Psoas muscle (tissue), 8 donors: ENCODE data around the gene CTBP2. TPM values are rescaled to one million over a fixed set of nuclear protein-coding genes. Genes with fewer than 3 reads are reported as not detected.

ENCODE experiments used
- ATAC-seq, 4 donors: fragments of 200-7000 bp; cut with Tn5 transposase; one replicate each; pipeline ENCODE4 v1.9.1; 2020; ENCODE audit warnings: moderate library complexity in 3 of 4, mild to moderate bottlenecking in 2 of 4
- DNase-seq, 2 donors: peaks; one replicate each; pipeline ENCODE4 v3.0.0-alpha.2; 2020
- H3K27ac ChIP-seq: fragments of 200-600 bp; one replicate; pipeline ENCODE4 v1.8.0; 2022
- H3K27me3 ChIP-seq, 3 donors: fragments of 200-600 bp in 1 of 3; one replicate each; pipeline versions ENCODE4 v1.6.1 to v1.8.0; 2013 to 2022; ENCODE audit warnings: low read length in 2 of 3, mild to moderate bottlenecking in 2 of 3, moderate library complexity in 1 of 3; ENCODE audit not compliant: insufficient read depth in 3 of 3
- H3K36me3 ChIP-seq, 2 donors: fragments of 200-600 bp in 1 of 2; one replicate each; pipeline versions ENCODE4 v1.6.1 to v1.8.0; 2013 to 2022; ENCODE audit warnings: low read depth in 1 of 2, mild to moderate bottlenecking in 1 of 2, moderate library complexity in 1 of 2; ENCODE audit not compliant: insufficient read depth in 1 of 2
- H3K4me1 ChIP-seq: fragments of 200-600 bp; one replicate; pipeline ENCODE4 v1.8.0; 2022
- H3K4me3 ChIP-seq: fragments of 200-600 bp; one replicate; pipeline ENCODE4 v1.8.0; 2022; ENCODE audit warnings: mild to moderate bottlenecking
- H3K9me3 ChIP-seq: fragments of 200-600 bp; one replicate; pipeline ENCODE4 v1.8.0; 2022
- CTCF ChIP-seq: fragments of 200-600 bp; IDR thresholded peaks from one replicate; pipeline ENCODE4 v1.8.0; 2022; ENCODE audit warnings: antibody characterized with exemption
- WGBS, 3 donors: extraction: QIAGEN DNeasy Blood & Tissue Kit; methylation state at CpG; one replicate each; pipeline versions ENCODE4 v1.1.6 to v1.1.7; 2013; 5-methylcytosine and 5-hydroxymethylcytosine counted together
- intact Hi-C, 2 donors: fragments of 100-400 bp; cut with DNase I; formaldehyde crosslinking; loops; one replicate each; pipeline versions ENCODE4 v1.11.0 to v1.14.2; 2022
- polyA plus RNA-seq, 3 donors: library from polyadenylated mRNA; stranded (reverse); fragments of 200-250 nt; gene quantifications; one replicate each; pipeline ENCODE4 v1.2.3, GENCODE V29; 2013
- total RNA-seq, 4 donors: library from RNA; stranded (reverse); fragmentation: NEBNext Ultra II Directional in 2 of 4; extraction: Animal tissue kit (Norgen Biotek cat#: 25700) in 2 of 4; gene quantifications; one replicate each; pipeline versions ENCODE4 v1.2.1 to v1.2.4, GENCODE V29; 2021 to 2023
- donor health status: healthy with polysubstance abuse.
- donor health status: DM: no; HTN: no; CAD: no; lungs with moderate emphysema.
- donor health status: Bipolar disorder and iron deficiency.
- donor health status: healthy.
- donor health status: DM: yes; HTN: yes; CAD: no.
- donor health status: DM: no; HTN: no; CAD: no.
- donor health status: DM: no; HTN: no; CAD: no.
- donor health status: DM: yes; HTN: yes; CAD: no.

Gene CTBP2
- total and polyA plus RNA-seq, 7 donors, result 14.7 to 49.8 (median 33.0) TPM

GRCh38 chr10:125004571-125005311 is 155.6 kb downstream of the CTBP2 start:
- DNase-seq, result no peak
- Histone ChIP-seq H3K4me1 (peaks cover 64% of the 10 kb centered on the region), H3K9me3 (no peaks in the 10 kb centered on the region), H3K4me3 (no peak overlapping the region), H3K36me3 (peaks cover 0 to 18% of the 10 kb centered on the region in 2 donors), H3K27me3 (no peaks in the 10 kb centered on the region), H3K27ac (no peak overlapping the region)
- ATAC-seq, result no peak
- intact Hi-C loops, result no loop called here
- no peak for TF ChIP-seq CTCF
- 80 to 88% (median 83%) methylated on average over 19 of the region's 19 CpGs for WGBS, 3 donors

- Histone ChIP-seq H3K36me3 (peaks cover 0 to 20% of the 10 kb centered on the region in 2 donors), H3K4me3 (no peak overlapping the region), H3K27ac (no peak overlapping the region), H3K4me1 (peaks cover 64% of the 10 kb centered on the region), H3K27me3 (no peaks in the 10 kb centered on the region), H3K9me3 (no peaks in the 10 kb centered on the region)
- 91 to 95% (median 93%) methylated on average over 14 of the region's 14 CpGs for WGBS, 3 donors
- intact Hi-C loops, result no loop called here
- TF ChIP-seq CTCF, result no peak
- DNase-seq (no peak), ATAC-seq (no peak)
Measured at GRCh38 chr10:125003901-125004467, 156.4 kb downstream of the CTBP2 start.

DNA sequence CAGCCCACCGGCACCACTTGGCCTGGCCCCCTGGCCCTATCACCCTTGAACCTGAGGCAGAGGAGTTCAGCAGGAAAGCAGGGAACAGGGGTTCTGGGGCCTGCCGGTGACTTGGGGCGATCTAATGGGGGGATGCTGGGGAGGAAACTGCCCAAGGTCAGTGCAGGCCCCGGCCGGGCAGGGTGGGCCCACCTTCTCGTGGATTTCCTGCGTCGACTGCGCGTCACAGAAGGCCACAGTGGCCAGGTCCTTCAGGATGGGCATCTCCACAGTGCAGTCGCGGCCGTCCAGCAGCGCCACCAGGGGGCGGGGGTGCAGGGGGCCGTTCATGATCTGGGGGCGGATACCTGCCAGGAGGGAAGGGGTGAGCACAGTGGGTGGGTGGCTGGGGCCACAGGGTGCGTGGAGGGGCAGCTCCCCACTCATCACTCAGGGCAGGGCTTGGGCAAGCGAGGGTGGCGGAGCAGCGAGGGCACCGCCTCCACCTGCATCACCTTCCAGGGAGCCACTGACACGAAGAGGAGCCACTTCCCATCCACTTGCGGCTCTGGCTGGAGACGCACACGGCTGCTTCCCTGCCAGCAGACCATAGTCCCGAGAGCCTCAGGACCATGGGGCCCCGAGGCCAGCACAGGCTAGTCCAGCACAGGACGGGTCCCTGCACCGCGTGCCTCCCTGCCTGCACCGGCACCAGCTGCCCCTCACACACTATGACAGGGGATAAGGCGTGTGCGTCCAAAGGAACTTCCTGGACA is 157.0 kb downstream of the CTBP2 start:
- 88 to 93% (median 90%) methylated on average over 28 to 34 of the region's 34 CpGs for WGBS, 3 donors
- Histone ChIP-seq H3K9me3 (no peaks in the 10 kb centered on the region), H3K36me3 (peaks cover 0 to 25% of the 10 kb centered on the region in 2 donors), H3K27me3 (no peaks in the 10 kb centered on the region), H3K4me1 (peaks cover 63% of the 10 kb centered on the region), H3K27ac (no peak overlapping the region), H3K4me3 (no peak overlapping the region)
- peak in 1 of 2 donors; percentile 53 for DNase-seq
- intact Hi-C loops, result no loop called here
- ATAC-seq, result no peak
- TF ChIP-seq CTCF, result peak; percentile 5

- intact Hi-C loops, result no loop called here
- Histone ChIP-seq H3K27ac (no peak overlapping the region), H3K27me3 (no peaks in the 10 kb centered on the region), H3K9me3 (no peaks in the 10 kb centered on the region), H3K36me3 (peaks cover 0 to 32% of the 10 kb centered on the region in 2 donors), H3K4me3 (no peak overlapping the region), H3K4me1 (peaks cover 55% of the 10 kb centered on the region)
- WGBS, 3 donors, result 84 to 87% (median 85%) methylated on average over 28 of the region's 28 CpGs
- peak in 1 of 2 donors; percentile 51 for DNase-seq
- ATAC-seq, result no peak
- TF ChIP-seq CTCF, result no peak
Measured at GRCh38 chr10:125002423-125003145, 157.8 kb downstream of the CTBP2 start.
